GM12878 (cell line): ENCODE results near the gene ZNRF3. TPM values are rescaled to one million over a fixed set of nuclear protein-coding genes. Genes with fewer than 3 reads are reported as not detected.

Source experiments
- ATAC-seq: fragments of 200-7000 bp; cut with Tn5 transposase; 3 replicates; pipeline ENCODE4 v1.9.1; 2020; ENCODE audit warnings: mild to moderate bottlenecking, moderate library complexity
- BruUV-seq: library from RNA; stranded (reverse); fragments of 400-500 nt; replicated peaks from 2 replicates; lab custom pipeline; 2021; lab: Mats Ljungman, UMichigan
- CTCF ChIA-PET: fragments of 300-600 bp; sonication (Branson Sonifier 250); formaldehyde crosslinking; extraction: SDS; loops from one replicate; lab custom pipeline; 2021; ENCODE audit warnings: inconsistent platforms; lab: Yijun Ruan, JAX
- POLR2A ChIA-PET: fragments of 350-600 bp; formaldehyde crosslinking; extraction: SDS; loops from one replicate; lab custom pipeline; 2021; ENCODE audit warnings: inconsistent platforms; lab: Charles Lee
- RAD21 ChIA-PET: fragments of 300-600 bp; sonication (Branson Sonifier 250); formaldehyde crosslinking; loops from one replicate; lab custom pipeline; 2023; ENCODE audit warnings: antibody characterized with exemption; ENCODE audit not compliant: unreplicated experiment; lab: Charles Lee
- SMC1A ChIA-PET: fragments of 300-600 bp; sonication (Branson Sonifier 250); formaldehyde crosslinking; loops from one replicate; lab custom pipeline; 2023; ENCODE audit not compliant: unreplicated experiment, uncharacterized antibody; lab: Charles Lee
- DNase-seq: peaks from one replicate; pipeline ENCODE4 v3.0.0-alpha.2; 2011; ENCODE audit warnings: low read depth, low spot score
- FAIRE-seq: peaks from 3 replicates; lab custom pipeline; 2011; peaks lifted over from hg19 to GRCh38; lab: Jason Lieb, UNC
- H2AFZ ChIP-seq: 2 replicates; pipeline ENCODE4 v1.6.0; 2011; ENCODE audit warnings: low read depth, low read length, control low read depth; ENCODE audit not compliant: control insufficient read depth
- H3K27ac ChIP-seq: 2 replicates; pipeline ENCODE4 v1.5.1; 2011; ENCODE audit warnings: control low read depth; ENCODE audit not compliant: control insufficient read depth, insufficient read depth
- H3K27me3 ChIP-seq, 2 experiments: replicated peaks in 1 of 2; 2 replicates each; pipeline versions ENCODE4 v1.6.0 to v1.6.1; 2011; ENCODE audit warnings: low read length in 1 of 2; ENCODE audit not compliant: control insufficient read depth in 2 of 2, insufficient read depth in 2 of 2
- H3K36me3 ChIP-seq, 2 experiments: 2 replicates each; pipeline ENCODE4 v1.5.1; 2011; ENCODE audit warnings: low read length in 1 of 2; ENCODE audit not compliant: control insufficient read depth in 2 of 2, insufficient read depth in 2 of 2
- H3K4me1 ChIP-seq: 2 replicates; pipeline ENCODE4 v1.6.1; 2011; ENCODE audit warnings: mild to moderate bottlenecking, low read length, moderate library complexity, mixed read lengths; ENCODE audit not compliant: control insufficient read depth, insufficient read depth
- H3K4me2 ChIP-seq: 2 replicates; pipeline ENCODE4 v1.6.0; 2011; ENCODE audit warnings: control low read depth; ENCODE audit not compliant: control insufficient read depth, insufficient read depth
- H3K4me3 ChIP-seq: fragments of 200-600 bp; sonication (generic); 2 replicates; pipeline ENCODE4 v1.5.1; 2016
- H3K79me2 ChIP-seq: 2 replicates; pipeline ENCODE4 v1.6.0; 2011; ENCODE audit warnings: low read length; ENCODE audit not compliant: control insufficient read depth, insufficient read depth
- H3K9ac ChIP-seq: 2 replicates; pipeline ENCODE4 v1.8.0; 2011; ENCODE audit warnings: low read length, control low read depth, mixed read lengths; ENCODE audit not compliant: control insufficient read depth, insufficient read depth
- H3K9me3 ChIP-seq: replicated peaks from 3 replicates; pipeline ENCODE4 v1.5.1; 2011; ENCODE audit warnings: mild to moderate bottlenecking, low read length; ENCODE audit not compliant: control insufficient read depth, insufficient read depth
- H4K20me1 ChIP-seq: 2 replicates; pipeline ENCODE4 v1.6.0; 2011; ENCODE audit not compliant: control insufficient read depth, insufficient read depth
- HDAC6 ChIP-seq: fragments of 200-600 bp; sonication (generic); IDR thresholded peaks from one replicate; pipeline ENCODE4 v1.8.0; 2017; ENCODE audit warnings: antibody characterized with exemption; ENCODE audit not compliant: unreplicated experiment
- HDGF ChIP-seq: fragments of 450-650 bp; IDR thresholded peaks from 2 replicates; pipeline ENCODE4 v1.6.1; 2016; ENCODE audit warnings: antibody characterized with exemption
- IKZF1 ChIP-seq: fragments of 450-650 bp; conservative IDR thresholded peaks from 2 replicates; pipeline ENCODE4 v1.6.1; 2017; ENCODE audit warnings: antibody characterized with exemption, mild to moderate bottlenecking
- KAT2A ChIP-seq: conservative IDR thresholded peaks from 2 replicates; pipeline ENCODE4 v1.6.1; 2011; ENCODE audit warnings: low read depth, low read length; ENCODE audit not compliant: control insufficient read depth
- NFXL1 ChIP-seq: fragments of 450-650 bp; IDR thresholded peaks from 2 replicates; pipeline ENCODE4 v1.6.1; 2017; ENCODE audit warnings: antibody characterized with exemption, mild to moderate bottlenecking, borderline replicate concordance
- NFYB ChIP-seq: IDR thresholded peaks from 2 replicates; pipeline ENCODE4 v1.6.1; 2011; ENCODE audit warnings: low read depth, mild to moderate bottlenecking, low read length, improper control_type of control experiment, moderate library complexity; ENCODE audit not compliant: insufficient read depth
- SIN3A ChIP-seq: IDR thresholded peaks from 2 replicates; pipeline ENCODE4 v1.6.1; 2012; ENCODE audit warnings: low read depth, low read length, improper control_type of control experiment
- SMAD1 ChIP-seq: fragments of 450-650 bp; IDR thresholded peaks from 2 replicates; pipeline ENCODE4 v1.6.1; 2018; ENCODE audit warnings: mild to moderate bottlenecking, low read depth; ENCODE audit not compliant: partially characterized antibody
- TARDBP ChIP-seq: IDR thresholded peaks from 2 replicates; pipeline ENCODE4 v1.6.1; 2016; ENCODE audit warnings: borderline replicate concordance
- ZNF384 ChIP-seq: IDR thresholded peaks from 2 replicates; pipeline ENCODE4 v1.6.1; 2012; ENCODE audit warnings: low read depth, mild to moderate bottlenecking, low read length, improper control_type of control experiment, borderline replicate concordance
- WGBS: methylation state at CpG from one replicate; pipeline ENCODE4 v1.1.6; 2016; ENCODE audit warnings: low lambda C conversion rate; ENCODE audit not compliant: insufficient replicate concordance, insufficient coverage; ENCODE audit errors: missing lambda C conversion rate; 5-methylcytosine and 5-hydroxymethylcytosine counted together
- in situ Hi-C: fragments of 300-500 bp; cut with MboI; formaldehyde crosslinking; loops from 9 replicates; pipeline ENCODE4 v1.14.3; 2018; ENCODE audit warnings: mixed read lengths
- intact Hi-C: fragments of 100-400 bp; cut with micrococcal nuclease; formaldehyde crosslinking; loops from one replicate; pipeline ENCODE4 v1.14.2; 2022; ENCODE audit not compliant: unreplicated experiment
- polyA plus RNA-seq, 11 experiments: library from polyadenylated mRNA; depleted of rRNA in 4 of 11; unstranded in 6 of 11; stranded (reverse) in 5 of 11; fragments of >200 nt; fragmentation: Nextera tagmentation in 4 of 11; fragmentation: Illumina TruSeq in 1 of 11; extraction: Ambion mirVana in 4 of 11; extraction: Trizol in 1 of 11; gene quantifications; 1 replicate in 1 of 11; 2 replicates in 10 of 11; pipeline versions ENCODE4 v1.2.1 to v1.2.3, GENCODE V29; 2011 to 2016; ENCODE audit warnings: inconsistent platforms in 2 of 11, missing spikeins in 2 of 11, low read depth in 1 of 11
- total RNA-seq, 4 experiments: library from RNA; depleted of rRNA in 3 of 4; stranded (reverse); fragments of >200 nt in 3 of 4; fragmentation: Illumina TruSeq in 1 of 4; extraction: Trizol in 1 of 4; gene quantifications; 2 replicates each; pipeline versions ENCODE4 v1.2.1 to v1.2.3, GENCODE V29; 2013 to 2021
- TF ChIP-seq, protein P1 (sequence below): IDR thresholded peaks from 2 replicates; pipeline ENCODE4 v1.6.1; 2011; ENCODE audit warnings: mild to moderate bottlenecking, low read depth, low read length, moderate library complexity; ENCODE audit not compliant: insufficient replicate concordance
- TF ChIP-seq, protein P2 (sequence below): fragments of 450-650 bp; IDR thresholded peaks from 2 replicates; pipeline ENCODE4 v1.6.1; 2017; ENCODE audit warnings: antibody characterized with exemption, mild to moderate bottlenecking, moderate library complexity

ZNRF3 gene
- total and polyA plus RNA-seq, 10 of the 15 experiments (the other 5 are each of a cell fraction or from before 2014, with no cell fraction given): 0.05 to 2.4 (median 0.46) TPM

DNA sequence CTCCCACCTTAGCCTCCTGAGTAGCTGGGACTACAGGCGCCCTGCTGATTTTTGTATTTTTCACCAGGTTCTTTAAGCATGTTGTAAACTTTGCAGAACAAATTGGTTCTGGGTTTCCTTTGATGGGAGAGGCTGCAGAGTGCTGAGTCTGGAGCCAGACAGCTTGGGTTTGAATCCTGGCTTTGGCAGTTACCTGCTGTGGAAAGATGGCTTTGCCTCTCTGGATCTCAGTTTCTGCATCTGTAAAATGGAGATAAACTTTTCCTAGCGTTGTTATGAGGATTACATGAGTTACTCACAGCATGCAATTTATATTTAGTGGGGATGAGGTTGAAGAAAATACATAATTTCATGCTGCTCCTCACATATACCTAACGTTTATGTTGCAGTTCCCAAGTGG lies 19.1 kb downstream of the ZNRF3 start:
- ChIA-PET POLR2A (no interaction called here), SMC1A (interaction anchor here (1.0 to 2.2 kb wide), 3 partner anchors 15 to 130 kb away, joined by 3 to 8 read pairs (median 4); no protein-coding TSS in a partner anchor), RAD21 (no interaction called here), CTCF (interaction anchor here (0.7 to 1.1 kb wide), 3 partner anchors 40 to 139 kb away, joined by 3 read pairs; no protein-coding TSS in a partner anchor)
- ATAC-seq: no peak
- no peak for TF ChIP-seq HDGF
- TF ChIP-seq KAT2A: no peak
- no peak for TF ChIP-seq ZNF384
- TF ChIP-seq, protein P1, sequence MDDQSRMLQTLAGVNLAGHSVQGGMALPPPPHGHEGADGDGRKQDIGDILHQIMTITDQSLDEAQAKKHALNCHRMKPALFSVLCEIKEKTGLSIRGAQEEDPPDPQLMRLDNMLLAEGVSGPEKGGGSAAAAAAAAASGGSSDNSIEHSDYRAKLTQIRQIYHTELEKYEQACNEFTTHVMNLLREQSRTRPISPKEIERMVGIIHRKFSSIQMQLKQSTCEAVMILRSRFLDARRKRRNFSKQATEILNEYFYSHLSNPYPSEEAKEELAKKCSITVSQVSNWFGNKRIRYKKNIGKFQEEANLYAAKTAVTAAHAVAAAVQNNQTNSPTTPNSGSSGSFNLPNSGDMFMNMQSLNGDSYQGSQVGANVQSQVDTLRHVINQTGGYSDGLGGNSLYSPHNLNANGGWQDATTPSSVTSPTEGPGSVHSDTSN: no peak
- TF ChIP-seq TARDBP: no peak
- TF ChIP-seq NFYB: no peak
- TF ChIP-seq, protein P2, sequence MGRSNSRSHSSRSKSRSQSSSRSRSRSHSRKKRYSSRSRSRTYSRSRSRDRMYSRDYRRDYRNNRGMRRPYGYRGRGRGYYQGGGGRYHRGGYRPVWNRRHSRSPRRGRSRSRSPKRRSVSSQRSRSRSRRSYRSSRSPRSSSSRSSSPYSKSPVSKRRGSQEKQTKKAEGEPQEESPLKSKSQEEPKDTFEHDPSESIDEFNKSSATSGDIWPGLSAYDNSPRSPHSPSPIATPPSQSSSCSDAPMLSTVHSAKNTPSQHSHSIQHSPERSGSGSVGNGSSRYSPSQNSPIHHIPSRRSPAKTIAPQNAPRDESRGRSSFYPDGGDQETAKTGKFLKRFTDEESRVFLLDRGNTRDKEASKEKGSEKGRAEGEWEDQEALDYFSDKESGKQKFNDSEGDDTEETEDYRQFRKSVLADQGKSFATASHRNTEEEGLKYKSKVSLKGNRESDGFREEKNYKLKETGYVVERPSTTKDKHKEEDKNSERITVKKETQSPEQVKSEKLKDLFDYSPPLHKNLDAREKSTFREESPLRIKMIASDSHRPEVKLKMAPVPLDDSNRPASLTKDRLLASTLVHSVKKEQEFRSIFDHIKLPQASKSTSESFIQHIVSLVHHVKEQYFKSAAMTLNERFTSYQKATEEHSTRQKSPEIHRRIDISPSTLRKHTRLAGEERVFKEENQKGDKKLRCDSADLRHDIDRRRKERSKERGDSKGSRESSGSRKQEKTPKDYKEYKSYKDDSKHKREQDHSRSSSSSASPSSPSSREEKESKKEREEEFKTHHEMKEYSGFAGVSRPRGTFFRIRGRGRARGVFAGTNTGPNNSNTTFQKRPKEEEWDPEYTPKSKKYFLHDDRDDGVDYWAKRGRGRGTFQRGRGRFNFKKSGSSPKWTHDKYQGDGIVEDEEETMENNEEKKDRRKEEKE: no peak
- TF ChIP-seq SIN3A: no peak
- no peak for TF ChIP-seq IKZF1
- TF ChIP-seq HDAC6: no peak
- TF ChIP-seq NFXL1: no peak
- TF ChIP-seq SMAD1: no peak
- no peaks in the 10 kb centered on the region; the same call in 2 of the 3 replicates for H3K9me3 ChIP-seq
- DNase-seq: no peak
- H3K9ac ChIP-seq: no peak overlapping the region
- H3K4me3 ChIP-seq: no peak overlapping the region
- no peak overlapping the region for H2AFZ ChIP-seq
- H3K4me2 ChIP-seq: no peak overlapping the region
- 3% methylated on average over 3 of the region's 3 CpGs for WGBS
- FAIRE-seq: no peak
- 0 out of 2 replicates have a peak, but pooled peaks cover 4% of the 10 kb centered on the region for H4K20me1 ChIP-seq
- intact Hi-C loops (no loop called here), in situ Hi-C loops (no loop called here)
- H3K27ac ChIP-seq: no peak overlapping the region
- H3K27me3 ChIP-seq: no peaks in the 10 kb centered on the region; a peak in 1 of 4 replicates
- H3K36me3 ChIP-seq: no peaks in the 10 kb centered on the region
- no peaks in the 10 kb centered on the region for H3K79me2 ChIP-seq
- no TSS peak for BruUV-seq
- peaks cover 6% of the 10 kb centered on the region for H3K4me1 ChIP-seq
